Endodermal cell (in vitro differentiated cells): ENCODE data around the gene RAB9A. TPM values are rescaled to one million over a fixed set of nuclear protein-coding genes. Genes with fewer than 3 reads are reported as not detected.
"Not testable (repeated sequence)": the region's sequence is repeated elsewhere in the genome, so short reads cannot be mapped to it uniquely, and the experiment has no call there.

Source experiments
- DNase-seq: peaks from one replicate; pipeline ENCODE4 v3.0.0-alpha.2; 2017
- H3K27ac ChIP-seq: 2 replicates; pipeline ENCODE4 v1.5.1; 2013; ENCODE audit warnings: mild to moderate bottlenecking, low read depth, low read length, moderate library complexity
- H3K27me3 ChIP-seq: 2 replicates; pipeline ENCODE4 v1.6.1; 2013; ENCODE audit warnings: mild to moderate bottlenecking, low read length, moderate library complexity; ENCODE audit not compliant: insufficient read depth, control insufficient read depth, poor library complexity, severe bottlenecking
- H3K36me3 ChIP-seq: 2 replicates; pipeline ENCODE4 v1.7.0; 2013; ENCODE audit warnings: mild to moderate bottlenecking, low read length, moderate library complexity; ENCODE audit not compliant: control insufficient read depth, insufficient read depth
- H3K4me1 ChIP-seq: one replicate; pipeline ENCODE4 v1.7.0; 2013; ENCODE audit warnings: low read length; ENCODE audit not compliant: control insufficient read depth, insufficient read depth
- H3K4me3 ChIP-seq: 2 replicates; pipeline ENCODE4 v1.5.1; 2013; ENCODE audit warnings: mild to moderate bottlenecking, low read length, moderate library complexity
- H3K9ac ChIP-seq: 2 replicates; pipeline ENCODE4 v1.6.1; 2013; ENCODE audit warnings: mild to moderate bottlenecking, low read length, moderate library complexity; ENCODE audit not compliant: poor library complexity, severe bottlenecking; ENCODE audit errors: extremely low read depth
- H3K9me3 ChIP-seq: 2 replicates; pipeline ENCODE4 v1.6.1; 2013; ENCODE audit warnings: mild to moderate bottlenecking, low read length, moderate library complexity; ENCODE audit not compliant: control insufficient read depth
- H3K27ac Mint-ChIP-seq: 2 replicates; pipeline ENCODE4 v1.8.0; 2020; ENCODE audit warnings: mixed read lengths
- H3K27me3 Mint-ChIP-seq: 2 replicates; pipeline ENCODE4 v1.8.0; 2021; ENCODE audit warnings: mild to moderate bottlenecking, mixed read lengths; ENCODE audit not compliant: insufficient read depth
- H3K36me3 Mint-ChIP-seq: 2 replicates; pipeline ENCODE4 v1.8.0; 2020; ENCODE audit warnings: low read depth, mixed read lengths
- H3K4me1 Mint-ChIP-seq: 2 replicates; pipeline ENCODE4 v1.8.0; 2020; ENCODE audit warnings: mixed read lengths
- H3K4me3 Mint-ChIP-seq: 2 replicates; pipeline ENCODE4 v1.8.0; 2020; ENCODE audit warnings: mild to moderate bottlenecking, moderate library complexity, mixed read lengths
- H3K9me3 Mint-ChIP-seq: 2 replicates; pipeline ENCODE4 v1.8.0; 2020; ENCODE audit warnings: mild to moderate bottlenecking, mixed read lengths
- WGBS, 2 experiments: methylation state at CpG; one replicate each; pipeline versions ENCODE4 v1.1.5 to v1.1.7; 2013; ENCODE audit warnings: missing lambda C conversion rate in 2 of 2, mixed read lengths in 1 of 2; ENCODE audit not compliant: insufficient coverage in 1 of 2, insufficient read length in 1 of 2; 5-methylcytosine and 5-hydroxymethylcytosine counted together
- total RNA-seq, 2 donors: library from RNA; stranded (reverse); fragmentation: NEBNext Ultra II Directional in 1 of 2; extraction: Animal tissue kit (Norgen Biotek cat#: 25700) in 1 of 2; gene quantifications; 2 replicates in 1 of 2; 3 replicates in 1 of 2; pipeline ENCODE4 v1.2.1, GENCODE V29; 2021
- TF ChIP-seq, protein P1 (sequence below): fragments of 200-600 bp; sonication (generic); conservative IDR thresholded peaks from 2 replicates; pipeline ENCODE4 v1.5.0; 2021; ENCODE audit warnings: antibody characterized with exemption, mild to moderate bottlenecking

RAB9A gene
- total RNA-seq, 2 donors from 2014 or later: 22.3 to 28.0 TPM

- Mint-ChIP-seq H3K4me1 (no peaks in the 10 kb centered on the region), H3K4me3 (no peak overlapping the region), H3K27ac (no peak overlapping the region), H3K36me3 (no peaks in the 10 kb centered on the region), H3K27me3 (no peaks in the 10 kb centered on the region), H3K9me3 (peaks cover 59% of the 10 kb centered on the region)
- Histone ChIP-seq H3K9me3 (no peaks in the 10 kb centered on the region), H3K27me3 (no peaks in the 10 kb centered on the region), H3K27ac (no peak overlapping the region), H3K36me3 (no peaks in the 10 kb centered on the region), H3K4me1 (no peaks in the 10 kb centered on the region), H3K4me3 (no peak overlapping the region), H3K9ac (no peak overlapping the region)
- TF ChIP-seq, protein P1, sequence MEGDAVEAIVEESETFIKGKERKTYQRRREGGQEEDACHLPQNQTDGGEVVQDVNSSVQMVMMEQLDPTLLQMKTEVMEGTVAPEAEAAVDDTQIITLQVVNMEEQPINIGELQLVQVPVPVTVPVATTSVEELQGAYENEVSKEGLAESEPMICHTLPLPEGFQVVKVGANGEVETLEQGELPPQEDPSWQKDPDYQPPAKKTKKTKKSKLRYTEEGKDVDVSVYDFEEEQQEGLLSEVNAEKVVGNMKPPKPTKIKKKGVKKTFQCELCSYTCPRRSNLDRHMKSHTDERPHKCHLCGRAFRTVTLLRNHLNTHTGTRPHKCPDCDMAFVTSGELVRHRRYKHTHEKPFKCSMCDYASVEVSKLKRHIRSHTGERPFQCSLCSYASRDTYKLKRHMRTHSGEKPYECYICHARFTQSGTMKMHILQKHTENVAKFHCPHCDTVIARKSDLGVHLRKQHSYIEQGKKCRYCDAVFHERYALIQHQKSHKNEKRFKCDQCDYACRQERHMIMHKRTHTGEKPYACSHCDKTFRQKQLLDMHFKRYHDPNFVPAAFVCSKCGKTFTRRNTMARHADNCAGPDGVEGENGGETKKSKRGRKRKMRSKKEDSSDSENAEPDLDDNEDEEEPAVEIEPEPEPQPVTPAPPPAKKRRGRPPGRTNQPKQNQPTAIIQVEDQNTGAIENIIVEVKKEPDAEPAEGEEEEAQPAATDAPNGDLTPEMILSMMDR: no peak
- DNase-seq: no peak
Measured at GRCh38 chrX:13673016-13673415, 15.9 kb upstream of the RAB9A start.

GRCh38 chrX:13676885-13677284, 12.0 kb upstream of the RAB9A start:
- Mint-ChIP-seq H3K27me3 (no peaks in the 10 kb centered on the region), H3K4me3 (no peak overlapping the region), H3K4me1 (no peaks in the 10 kb centered on the region), H3K36me3 (no peaks in the 10 kb centered on the region), H3K27ac (no peak overlapping the region), H3K9me3 (peaks cover 66% of the 10 kb centered on the region)
- no peak for DNase-seq
- Histone ChIP-seq H3K9me3 (no peaks in the 10 kb centered on the region), H3K9ac (no peak overlapping the region), H3K4me3 (no peak overlapping the region), H3K27me3 (no peaks in the 10 kb centered on the region), H3K36me3 (no peaks in the 10 kb centered on the region), H3K27ac (no peak overlapping the region), H3K4me1 (no peaks in the 10 kb centered on the region)
- TF ChIP-seq, protein P1: no peak

DNA sequence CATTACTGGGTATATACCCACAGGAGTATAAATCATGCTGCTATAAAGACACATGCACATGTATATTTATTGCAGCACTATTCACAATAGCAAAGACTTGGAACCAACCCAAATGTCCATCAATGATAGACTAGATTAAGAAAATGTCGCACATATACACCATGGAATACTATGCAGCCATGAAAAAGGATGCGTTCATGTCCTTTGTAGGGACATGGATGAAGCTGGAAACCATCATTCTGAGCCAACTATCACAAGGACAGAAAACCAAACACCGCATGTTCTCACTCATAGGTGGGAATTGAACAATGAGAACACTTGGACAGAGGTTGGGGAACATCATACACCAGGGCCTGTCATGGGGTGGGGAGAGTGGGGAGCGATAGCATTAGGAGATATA, 9.2 kb upstream of the RAB9A start:
- not testable (repeated sequence) for H3K36me3 ChIP-seq, H3K27ac ChIP-seq, H3K9ac ChIP-seq, H3K27ac Mint-ChIP-seq, H3K27me3 Mint-ChIP-seq, DNase-seq, H3K9me3 ChIP-seq, H3K4me1 Mint-ChIP-seq, H3K36me3 Mint-ChIP-seq, H3K27me3 ChIP-seq, H3K4me3 ChIP-seq, H3K4me3 Mint-ChIP-seq, H3K4me1 ChIP-seq
- 93% methylated on average over 3 of the region's 4 CpGs; no CpG with 5 or more reads in 1 of the 2 experiments for WGBS, 2 experiments
- H3K9me3 Mint-ChIP-seq: peaks cover 55% of the 10 kb centered on the region

DNA sequence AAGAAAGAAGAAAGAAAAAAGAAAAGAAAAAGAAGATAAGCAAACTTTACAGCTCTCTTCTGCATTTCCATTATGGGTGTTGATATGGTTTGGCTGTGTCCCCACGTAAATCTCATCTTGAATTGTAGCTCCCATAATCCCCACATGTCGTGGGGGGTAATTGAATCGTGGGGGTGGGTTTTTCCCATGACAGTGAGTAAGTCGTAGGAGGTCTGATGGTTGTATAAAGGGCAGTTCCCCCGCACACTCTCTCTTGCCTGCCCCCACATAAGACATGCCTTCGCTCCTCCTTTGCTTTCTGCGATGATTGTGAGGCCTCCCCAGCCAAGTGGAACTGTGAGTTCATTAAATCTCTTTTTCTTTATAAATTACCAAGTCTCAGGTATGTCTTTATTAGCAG, 7.3 kb upstream of the RAB9A start:
- no peaks in the 10 kb centered on the region for H3K4me1 ChIP-seq
- no peak overlapping the region for H3K9ac ChIP-seq
- no peak overlapping the region for H3K4me3 ChIP-seq
- WGBS, 2 experiments: 98% methylated on average over 4 of the region's 7 CpGs; no CpG with 5 or more reads in 1 of the 2 experiments
- H3K4me1 Mint-ChIP-seq: no peaks in the 10 kb centered on the region
- TF ChIP-seq, protein P1: no peak
- no peaks in the 10 kb centered on the region for H3K36me3 ChIP-seq
- peaks cover 51% of the 10 kb centered on the region for H3K9me3 Mint-ChIP-seq
- H3K36me3 Mint-ChIP-seq: no peaks in the 10 kb centered on the region
- H3K9me3 ChIP-seq: no peaks in the 10 kb centered on the region
- no peak overlapping the region for H3K27ac Mint-ChIP-seq
- H3K27me3 Mint-ChIP-seq: no peaks in the 10 kb centered on the region
- no peak overlapping the region for H3K27ac ChIP-seq
- H3K27me3 ChIP-seq: no peaks in the 10 kb centered on the region
- no peak overlapping the region for H3K4me3 Mint-ChIP-seq
- no peak for DNase-seq
